T-helper 1 cell treated with Interleukin-12 subunit alpha and Interleukin-12 subunit beta and Interleukin-4 antibody, amounts not matched to agents 30 μg/mL and 1 μg/mL, for 36 hours (primary cell): Measurements from ENCODE around the gene HAUS1.

ENCODE experiments used
- H3K27ac Mint-ChIP-seq: one replicate; pipeline ENCODE4 v1.8.0; 2021; ENCODE audit warnings: mild to moderate bottlenecking, mixed read lengths
- H3K27me3 Mint-ChIP-seq: one replicate; pipeline ENCODE4 v1.8.0; 2021; ENCODE audit warnings: low read depth, mixed read lengths
- H3K36me3 Mint-ChIP-seq: one replicate; pipeline ENCODE4 v1.8.0; 2021; ENCODE audit warnings: low read depth, mixed read lengths
- H3K4me1 Mint-ChIP-seq: one replicate; pipeline ENCODE4 v1.8.0; 2021; ENCODE audit warnings: low read depth, mixed read lengths
- H3K4me3 Mint-ChIP-seq: one replicate; pipeline ENCODE4 v1.8.0; 2021; ENCODE audit warnings: mild to moderate bottlenecking, moderate library complexity, mixed read lengths
- H3K9me3 Mint-ChIP-seq: one replicate; pipeline ENCODE4 v1.8.0; 2021; ENCODE audit warnings: mixed read lengths

The HAUS1 gene

GRCh38 chr18:46104128-46104911 is at the start of gene HAUS1:
Gene HAUS1, plus strand, starts transcription at chr18:46104385. Its CDS starts 27 bp downstream, at chr18:46104412.
- Mint-ChIP-seq H3K9me3 (no peaks in the 10 kb centered on the region), H3K36me3 (peaks cover 4% of the 10 kb centered on the region), H3K27me3 (no peaks in the 10 kb centered on the region), H3K27ac (peak within 1 kb of the TSS; percentile 91), H3K4me3 (peak within 1 kb of the TSS; percentile 95), H3K4me1 (peaks cover 15% of the 10 kb centered on the region)

GRCh38 chr18:46054956-46055837 is 49.0 kb upstream of the HAUS1 start:
- no peaks in the 10 kb centered on the region for H3K36me3 Mint-ChIP-seq
- peaks cover 40% of the 10 kb centered on the region for H3K4me1 Mint-ChIP-seq
- H3K27ac Mint-ChIP-seq, result peak overlapping the region; percentile 65
- H3K27me3 Mint-ChIP-seq, result no peaks in the 10 kb centered on the region
- H3K9me3 Mint-ChIP-seq, result no peaks in the 10 kb centered on the region
- H3K4me3 Mint-ChIP-seq, result peak overlapping the region; percentile 43

- peak overlapping the region; percentile 43 for H3K4me3 Mint-ChIP-seq
- H3K27me3 Mint-ChIP-seq, result no peaks in the 10 kb centered on the region
- no peaks in the 10 kb centered on the region for H3K9me3 Mint-ChIP-seq
- peak overlapping the region; percentile 65 for H3K27ac Mint-ChIP-seq
- H3K36me3 Mint-ChIP-seq, result no peaks in the 10 kb centered on the region
- H3K4me1 Mint-ChIP-seq, result peaks cover 40% of the 10 kb centered on the region
Measured at GRCh38 chr18:46055838-46056230, 48.4 kb upstream of the HAUS1 start.

- Mint-ChIP-seq H3K4me1 (peaks cover 11% of the 10 kb centered on the region), H3K27ac (no peak overlapping the region), H3K9me3 (no peaks in the 10 kb centered on the region), H3K4me3 (no peak overlapping the region), H3K36me3 (no peaks in the 10 kb centered on the region), H3K27me3 (no peaks in the 10 kb centered on the region)
Measured at GRCh38 chr18:46060359-46060841, 43.8 kb upstream of the HAUS1 start.

GRCh38 chr18:46061387-46061786 is 42.8 kb upstream of the HAUS1 start:
- Mint-ChIP-seq H3K4me1 (peaks cover 2% of the 10 kb centered on the region), H3K27me3 (no peaks in the 10 kb centered on the region), H3K36me3 (no peaks in the 10 kb centered on the region), H3K27ac (no peak overlapping the region), H3K4me3 (no peak overlapping the region), H3K9me3 (no peaks in the 10 kb centered on the region)

GRCh38 chr18:46061796-46062195 is 42.4 kb upstream of the HAUS1 start:
- peaks cover 2% of the 10 kb centered on the region for H3K4me1 Mint-ChIP-seq
- H3K27me3 Mint-ChIP-seq, result no peaks in the 10 kb centered on the region
- no peaks in the 10 kb centered on the region for H3K9me3 Mint-ChIP-seq
- H3K27ac Mint-ChIP-seq, result no peak overlapping the region
- no peaks in the 10 kb centered on the region for H3K36me3 Mint-ChIP-seq
- no peak overlapping the region for H3K4me3 Mint-ChIP-seq

GRCh38 chr18:46062781-46063180 is 41.4 kb upstream of the HAUS1 start:
- no peaks in the 10 kb centered on the region for H3K36me3 Mint-ChIP-seq
- H3K4me1 Mint-ChIP-seq, result peaks cover 3% of the 10 kb centered on the region
- H3K27ac Mint-ChIP-seq, result no peak overlapping the region
- no peaks in the 10 kb centered on the region for H3K27me3 Mint-ChIP-seq
- H3K9me3 Mint-ChIP-seq, result no peaks in the 10 kb centered on the region
- no peak overlapping the region for H3K4me3 Mint-ChIP-seq

- H3K27me3 Mint-ChIP-seq, result no peaks in the 10 kb centered on the region
- H3K9me3 Mint-ChIP-seq, result no peaks in the 10 kb centered on the region
- H3K4me1 Mint-ChIP-seq, result peaks cover 18% of the 10 kb centered on the region
- no peaks in the 10 kb centered on the region for H3K36me3 Mint-ChIP-seq
- no peak overlapping the region for H3K27ac Mint-ChIP-seq
- H3K4me3 Mint-ChIP-seq, result no peak overlapping the region
Measured at GRCh38 chr18:46067438-46068007, 36.7 kb upstream of the HAUS1 start.

GRCh38 chr18:46068763-46069162 is 35.4 kb upstream of the HAUS1 start:
- Mint-ChIP-seq H3K27ac (no peak overlapping the region), H3K9me3 (no peaks in the 10 kb centered on the region), H3K4me1 (peaks cover 27% of the 10 kb centered on the region), H3K36me3 (peaks cover 1% of the 10 kb centered on the region), H3K27me3 (no peaks in the 10 kb centered on the region), H3K4me3 (no peak overlapping the region)

GRCh38 chr18:46069524-46069923 is 34.7 kb upstream of the HAUS1 start:
- no peak overlapping the region for H3K4me3 Mint-ChIP-seq
- no peaks in the 10 kb centered on the region for H3K27me3 Mint-ChIP-seq
- H3K4me1 Mint-ChIP-seq, result peaks cover 30% of the 10 kb centered on the region
- H3K9me3 Mint-ChIP-seq, result no peaks in the 10 kb centered on the region
- no peak overlapping the region for H3K27ac Mint-ChIP-seq
- peaks cover 1% of the 10 kb centered on the region for H3K36me3 Mint-ChIP-seq

GRCh38 chr18:46070232-46070631 is 34.0 kb upstream of the HAUS1 start:
- Mint-ChIP-seq H3K27me3 (no peaks in the 10 kb centered on the region), H3K4me3 (no peak overlapping the region), H3K36me3 (peaks cover 1% of the 10 kb centered on the region), H3K27ac (no peak overlapping the region), H3K9me3 (no peaks in the 10 kb centered on the region), H3K4me1 (peaks cover 30% of the 10 kb centered on the region)

GRCh38 chr18:46070815-46071652 is 33.2 kb upstream of the HAUS1 start:
- H3K27me3 Mint-ChIP-seq, result no peaks in the 10 kb centered on the region
- peaks cover 30% of the 10 kb centered on the region for H3K4me1 Mint-ChIP-seq
- H3K27ac Mint-ChIP-seq, result peak overlapping the region; percentile 45
- H3K4me3 Mint-ChIP-seq, result peak overlapping the region; percentile 68
- no peaks in the 10 kb centered on the region for H3K9me3 Mint-ChIP-seq
- peaks cover 4% of the 10 kb centered on the region for H3K36me3 Mint-ChIP-seq

- Mint-ChIP-seq H3K4me3 (peak within 1 kb of the TSS; percentile 82), H3K27me3 (no peaks in the 10 kb centered on the region), H3K9me3 (no peaks in the 10 kb centered on the region)
Measured at GRCh38 chr18:46071653-46072375, 32.4 kb upstream of the HAUS1 start, which contains the start of gene PSTPIP2. Gene PSTPIP2, minus strand, starts transcription at chr18:46072260. Its CDS starts 72 bp downstream, at chr18:46072188.

More at GRCh38 chr18:46071653-46072375, 32.4 kb upstream of the HAUS1 start, which contains the start of gene PSTPIP2:
- Mint-ChIP-seq H3K27ac (peak within 1 kb of the TSS; percentile 45), H3K36me3 (peaks cover 4% of the 10 kb centered on the region), H3K4me1 (peaks cover 30% of the 10 kb centered on the region)
